ENCODE results near the gene CCT7. TPM values are rescaled to one million over a fixed set of nuclear protein-coding genes. Genes with fewer than 3 reads are reported as not detected.

The CCT7 gene
- total and polyA plus RNA-seq, 7 donors, result 121 to 197 (median 173) TPM

GRCh38 chr2:73266061-73266901, 32.2 kb downstream of the CCT7 start:
- intact Hi-C loops (cut with DNase I), result no loop called here
- no peak overlapping the region for H3K4me3 ChIP-seq
- H3K9me3 ChIP-seq, result no peaks in the 10 kb centered on the region
- H3K4me1 ChIP-seq, result peaks cover 0 to 17% (median 10%) of the 10 kb centered on the region in 4 donors
- no peak overlapping the region for H3K27ac ChIP-seq
- no peaks in the 10 kb centered on the region for H3K36me3 ChIP-seq
- WGBS, 2 donors, result 93% methylated on average over 26 of the region's 26 CpGs
- no peak for TF ChIP-seq POLR2A (IDR thresholded peaks at IDR 0.05)
- TF ChIP-seq POLR2AphosphoS5 (IDR thresholded peaks at IDR 0.05), result no peak
- no peak for TF ChIP-seq EP300 (IDR thresholded peaks at IDR 0.05)
- TF ChIP-seq CTCF (IDR thresholded peaks at IDR 0.05), result no peak
- DNase-seq, result no peak
- peaks cover 20 to 51% (median 45%) of the 10 kb centered on the region in 3 donors for H3K27me3 ChIP-seq

GRCh38 chr2:73267008-73267407, 32.9 kb downstream of the CCT7 start:
- WGBS, 2 donors, result 96 to 98% methylated on average over 4 of the region's 4 CpGs
- Histone ChIP-seq H3K27me3 (peaks cover 20 to 51% (median 45%) of the 10 kb centered on the region in 3 donors), H3K4me3 (no peak overlapping the region), H3K27ac (no peak overlapping the region), H3K4me1 (peaks cover 0 to 17% (median 10%) of the 10 kb centered on the region in 4 donors), H3K9me3 (no peaks in the 10 kb centered on the region), H3K36me3 (no peaks in the 10 kb centered on the region)
- DNase-seq, result no peak
- TF ChIP-seq POLR2AphosphoS5 (IDR thresholded peaks at IDR 0.05) (no peak), POLR2A (IDR thresholded peaks at IDR 0.05) (no peak), CTCF (IDR thresholded peaks at IDR 0.05) (no peak), EP300 (IDR thresholded peaks at IDR 0.05) (no peak)
- intact Hi-C loops (cut with DNase I), result no loop called here

DNA sequence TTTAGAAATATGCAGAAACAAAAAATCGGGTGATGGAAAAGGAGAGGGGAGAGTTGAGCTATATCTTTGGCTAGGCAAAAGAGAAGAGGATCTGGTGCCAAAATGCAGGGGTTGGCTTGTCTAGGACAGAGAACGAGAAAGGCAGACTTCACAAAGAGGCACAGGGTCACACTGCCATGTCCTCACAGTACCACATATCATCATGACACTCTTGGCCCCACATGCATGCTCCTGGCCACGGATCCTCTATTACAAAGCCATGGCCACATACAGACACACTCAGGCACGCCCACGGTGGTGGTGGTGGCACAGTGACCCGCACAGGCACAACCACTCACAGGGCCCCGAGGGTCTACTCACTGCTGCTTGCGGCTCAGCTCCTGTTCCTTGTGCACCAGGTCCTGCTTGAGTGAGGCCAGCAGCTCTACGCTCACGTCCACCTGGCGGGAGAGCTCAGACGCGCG, 34.3 kb downstream of the CCT7 start:
- no peaks in the 10 kb centered on the region for H3K9me3 ChIP-seq
- peaks cover 20 to 51% (median 45%) of the 10 kb centered on the region in 3 donors for H3K27me3 ChIP-seq

GRCh38 chr2:73268830-73269685, 35.0 kb downstream of the CCT7 start:
- no peaks in the 10 kb centered on the region for H3K36me3 ChIP-seq
- H3K4me1 ChIP-seq, result peaks cover 0 to 17% (median 10%) of the 10 kb centered on the region in 4 donors
- peak overlapping the region in 3 of 4 donors; percentile 7 to 27 (median 10) for H3K4me3 ChIP-seq
- no peak for TF ChIP-seq POLR2A (IDR thresholded peaks at IDR 0.05)
- TF ChIP-seq POLR2AphosphoS5 (IDR thresholded peaks at IDR 0.05), result no peak
- TF ChIP-seq EP300 (IDR thresholded peaks at IDR 0.05), result no peak
- TF ChIP-seq CTCF (IDR thresholded peaks at IDR 0.05), result no peak
- H3K27ac ChIP-seq, result no peak overlapping the region
- intact Hi-C loops (cut with DNase I), result no loop called here
- H3K27me3 ChIP-seq, result peaks cover 20 to 51% (median 45%) of the 10 kb centered on the region in 3 donors
- DNase-seq, result no peak
- 7 to 24% methylated on average over 113 of the region's 113 CpGs for WGBS, 2 donors
- no peaks in the 10 kb centered on the region for H3K9me3 ChIP-seq

More for the DNA sequence above, 34.3 kb downstream of the CCT7 start:
- H3K4me3 ChIP-seq, result peak overlapping the region in 2 of 4 donors; percentile 10 to 27
- 22 to 62% methylated on average over 14 of the region's 14 CpGs for WGBS, 2 donors
- TF ChIP-seq POLR2A (IDR thresholded peaks at IDR 0.05), result no peak
- no peak for TF ChIP-seq CTCF (IDR thresholded peaks at IDR 0.05)
- no peak for TF ChIP-seq EP300 (IDR thresholded peaks at IDR 0.05)
- no peak for TF ChIP-seq POLR2AphosphoS5 (IDR thresholded peaks at IDR 0.05)
- H3K36me3 ChIP-seq, result no peaks in the 10 kb centered on the region
- H3K27ac ChIP-seq, result no peak overlapping the region
- intact Hi-C loops (cut with DNase I), result no loop called here
- H3K4me1 ChIP-seq, result peaks cover 0 to 17% (median 10%) of the 10 kb centered on the region in 4 donors
- no peak for DNase-seq
